ENCODE data around the gene MYO15A.

Gene MYO15A

GRCh38 chr17:18158022-18158600 lies 49.6 kb downstream of the MYO15A start:
- DNase-seq (ENCODE audit: low read depth): peak; percentile 48
- TF ChIP-seq CTCF (conservative IDR thresholded peaks at IDR 0.05; ENCODE audit: low read depth, low read length): no peak
- H3K4me3 ChIP-seq (ENCODE audit: low read length): peak overlapping the region; percentile 55

- no peak for DNase-seq (ENCODE audit: low read depth)
- TF ChIP-seq CTCF (conservative IDR thresholded peaks at IDR 0.05; ENCODE audit: low read depth, low read length): no peak
- no peak overlapping the region for H3K4me3 ChIP-seq (ENCODE audit: low read length)
Observed at GRCh38 chr17:18159551-18160120, 51.1 kb downstream of the MYO15A start.

GRCh38 chr17:18160128-18160856 lies 51.7 kb downstream of the MYO15A start:
- no peak for TF ChIP-seq CTCF (conservative IDR thresholded peaks at IDR 0.05; ENCODE audit: low read depth, low read length)
- H3K4me3 ChIP-seq (ENCODE audit: low read length): no peak overlapping the region
- DNase-seq (ENCODE audit: low read depth): no peak

- H3K4me3 ChIP-seq (ENCODE audit: low read length): no peak overlapping the region
- TF ChIP-seq CTCF (conservative IDR thresholded peaks at IDR 0.05; ENCODE audit: low read depth, low read length): no peak
- DNase-seq (ENCODE audit: low read depth): no peak
Observed at GRCh38 chr17:18161207-18162145, 52.9 kb downstream of the MYO15A start.

- no peak overlapping the region for H3K4me3 ChIP-seq (ENCODE audit: low read length)
- DNase-seq (ENCODE audit: low read depth): no peak
- no peak for TF ChIP-seq CTCF (conservative IDR thresholded peaks at IDR 0.05; ENCODE audit: low read depth, low read length)
Observed at GRCh38 chr17:18163547-18163946, 55.0 kb downstream of the MYO15A start.

- TF ChIP-seq CTCF (conservative IDR thresholded peaks at IDR 0.05; ENCODE audit: low read depth, low read length): no peak
- no peak overlapping the region for H3K4me3 ChIP-seq (ENCODE audit: low read length)
- DNase-seq (ENCODE audit: low read depth): no peak
Observed at GRCh38 chr17:18166894-18167293, 58.3 kb downstream of the MYO15A start.

Data from retinal pigment epithelial cell (primary cell).